Gastrocnemius medialis (tissue), 4 donors: Measurements from ENCODE around the gene PAX2.

Experiments
- POLR2A ChIP-seq, 2 donors: fragments of 450-650 bp; IDR thresholded peaks; one replicate each; pipeline ENCODE4 v1.6.1; 2017; ENCODE audit warnings: antibody characterized with exemption in 2 of 2, mild to moderate bottlenecking in 2 of 2, moderate library complexity in 2 of 2
- TF ChIP-seq, protein P1 (sequence below), 5 experiments: fragments of 450-650 bp in 3 of 5; fragments of 200-600 bp in 2 of 5; sonication (generic) in 2 of 5; IDR thresholded peaks in 4 of 5; conservative IDR thresholded peaks in 1 of 5; 1 replicate in 4 of 5; 2 replicates in 1 of 5; pipeline ENCODE4 v1.5.1; 2016 to 2019; ENCODE audit warnings: antibody characterized with exemption in 5 of 5, mild to moderate bottlenecking in 3 of 5, moderate library complexity in 3 of 5

DNA sequence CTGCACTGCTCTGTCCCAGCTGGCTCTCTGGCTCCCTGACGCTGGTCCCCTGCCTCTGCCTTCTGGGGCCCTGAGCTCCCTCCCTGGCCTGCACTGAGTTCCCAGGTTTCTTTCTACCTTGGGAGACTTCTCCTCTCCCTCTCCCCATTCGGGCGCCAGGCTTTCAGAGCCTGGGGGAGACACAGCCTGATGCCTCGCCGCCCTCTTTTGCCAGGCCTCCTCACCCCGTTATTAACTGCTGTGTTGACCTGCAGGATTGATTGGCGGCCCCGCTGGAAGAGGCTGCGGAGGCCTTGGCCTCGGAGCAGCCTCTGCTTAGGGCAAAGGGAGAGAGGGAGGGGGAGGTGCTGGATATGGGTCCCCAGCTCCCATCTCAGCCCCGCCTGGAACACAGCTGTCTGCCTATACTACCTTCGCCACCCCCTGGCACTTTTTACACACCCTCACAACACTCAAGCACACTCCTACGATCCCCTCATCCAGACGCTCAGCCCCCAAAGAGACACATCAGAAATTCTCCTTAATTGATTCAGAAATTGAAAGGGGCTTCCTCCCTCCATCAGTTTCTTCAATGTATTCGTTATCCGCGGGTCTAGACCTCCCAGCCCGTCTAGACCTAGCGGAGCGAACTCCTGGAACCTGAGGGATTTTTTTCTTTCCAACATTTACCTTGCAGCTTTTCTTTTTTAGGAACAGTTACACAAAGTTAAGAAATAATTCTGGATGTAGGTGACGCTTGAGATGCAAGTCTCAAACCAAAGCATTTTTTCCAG, 7.1 kb upstream of the PAX2 start:
- no peak for TF ChIP-seq POLR2A (IDR thresholded peaks at IDR 0.05)
- TF ChIP-seq, protein P1, sequence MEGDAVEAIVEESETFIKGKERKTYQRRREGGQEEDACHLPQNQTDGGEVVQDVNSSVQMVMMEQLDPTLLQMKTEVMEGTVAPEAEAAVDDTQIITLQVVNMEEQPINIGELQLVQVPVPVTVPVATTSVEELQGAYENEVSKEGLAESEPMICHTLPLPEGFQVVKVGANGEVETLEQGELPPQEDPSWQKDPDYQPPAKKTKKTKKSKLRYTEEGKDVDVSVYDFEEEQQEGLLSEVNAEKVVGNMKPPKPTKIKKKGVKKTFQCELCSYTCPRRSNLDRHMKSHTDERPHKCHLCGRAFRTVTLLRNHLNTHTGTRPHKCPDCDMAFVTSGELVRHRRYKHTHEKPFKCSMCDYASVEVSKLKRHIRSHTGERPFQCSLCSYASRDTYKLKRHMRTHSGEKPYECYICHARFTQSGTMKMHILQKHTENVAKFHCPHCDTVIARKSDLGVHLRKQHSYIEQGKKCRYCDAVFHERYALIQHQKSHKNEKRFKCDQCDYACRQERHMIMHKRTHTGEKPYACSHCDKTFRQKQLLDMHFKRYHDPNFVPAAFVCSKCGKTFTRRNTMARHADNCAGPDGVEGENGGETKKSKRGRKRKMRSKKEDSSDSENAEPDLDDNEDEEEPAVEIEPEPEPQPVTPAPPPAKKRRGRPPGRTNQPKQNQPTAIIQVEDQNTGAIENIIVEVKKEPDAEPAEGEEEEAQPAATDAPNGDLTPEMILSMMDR (IDR thresholded peaks at IDR 0.05 in 4 of 5, conservative IDR thresholded peaks at IDR 0.05 in 1 of 5), result no peak
